ENCODE measurements around the gene SMTNL2.
A peak's percentile ranks its signal among the peaks of the same experiment; 100 is the strongest.

The SMTNL2 gene

DNA sequence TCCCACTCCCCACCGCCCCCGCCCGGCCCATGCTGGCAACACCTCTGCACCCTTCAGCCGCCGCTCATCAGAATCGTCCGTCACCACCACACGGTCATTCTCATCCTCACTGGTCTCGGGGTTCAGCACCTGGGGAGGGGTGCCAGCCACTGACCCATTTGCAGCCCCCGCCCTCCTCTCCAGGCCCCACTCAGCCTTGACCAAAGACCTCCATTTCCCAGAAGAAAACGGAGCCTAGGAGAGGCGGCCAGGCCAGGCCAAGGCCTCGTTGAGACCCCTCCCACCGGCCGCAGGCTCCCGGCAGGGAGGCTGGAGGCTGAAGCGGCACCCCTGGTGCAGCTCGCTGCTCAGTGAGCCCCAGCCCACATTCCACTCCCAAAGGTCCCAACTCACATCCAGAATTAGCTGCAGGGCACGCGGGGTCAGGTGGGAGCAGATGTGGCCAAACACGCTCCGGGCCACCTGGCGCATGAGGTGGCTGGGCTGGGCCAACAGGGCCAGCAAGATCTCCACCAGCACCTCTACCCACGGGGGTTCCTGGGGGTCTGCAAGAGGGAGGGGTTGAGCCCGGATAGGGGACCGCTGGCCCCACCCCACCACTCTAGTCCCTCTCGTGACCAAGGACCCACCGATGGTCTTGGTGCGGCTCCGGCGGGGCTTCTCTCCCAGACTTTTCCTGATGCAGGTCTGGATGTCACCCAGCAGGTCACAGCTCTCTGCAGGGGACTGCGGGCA is 38.9 kb upstream of the SMTNL2 start:
- DNase-seq (ENCODE audit: low spot score): no peak

GRCh38 chr17:4547118-4547906 is 37.0 kb upstream of the SMTNL2 start:
- DNase-seq (ENCODE audit: low spot score): no peak

DNA sequence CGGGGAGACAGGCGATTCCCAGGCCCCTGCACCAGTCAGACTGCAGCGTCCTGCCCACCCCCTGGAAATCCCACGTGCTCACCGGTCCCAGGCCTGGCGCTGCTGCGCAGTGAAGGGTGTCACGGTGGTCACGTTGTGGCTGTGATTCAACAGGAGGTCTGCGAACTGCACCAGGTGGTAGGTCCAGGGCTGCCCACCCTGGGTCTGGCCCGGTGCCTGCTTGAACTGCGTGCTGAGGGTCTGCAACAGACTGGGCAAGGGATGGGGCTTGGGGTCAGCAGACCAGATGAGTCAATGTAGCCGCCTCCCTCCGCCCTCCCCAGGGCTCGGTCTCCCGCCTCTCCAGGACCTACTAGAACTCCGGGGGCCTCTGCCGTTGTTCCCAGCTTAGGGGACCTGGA is 36.3 kb upstream of the SMTNL2 start:
- peak; percentile 62 for DNase-seq (ENCODE audit: low spot score)

DNA sequence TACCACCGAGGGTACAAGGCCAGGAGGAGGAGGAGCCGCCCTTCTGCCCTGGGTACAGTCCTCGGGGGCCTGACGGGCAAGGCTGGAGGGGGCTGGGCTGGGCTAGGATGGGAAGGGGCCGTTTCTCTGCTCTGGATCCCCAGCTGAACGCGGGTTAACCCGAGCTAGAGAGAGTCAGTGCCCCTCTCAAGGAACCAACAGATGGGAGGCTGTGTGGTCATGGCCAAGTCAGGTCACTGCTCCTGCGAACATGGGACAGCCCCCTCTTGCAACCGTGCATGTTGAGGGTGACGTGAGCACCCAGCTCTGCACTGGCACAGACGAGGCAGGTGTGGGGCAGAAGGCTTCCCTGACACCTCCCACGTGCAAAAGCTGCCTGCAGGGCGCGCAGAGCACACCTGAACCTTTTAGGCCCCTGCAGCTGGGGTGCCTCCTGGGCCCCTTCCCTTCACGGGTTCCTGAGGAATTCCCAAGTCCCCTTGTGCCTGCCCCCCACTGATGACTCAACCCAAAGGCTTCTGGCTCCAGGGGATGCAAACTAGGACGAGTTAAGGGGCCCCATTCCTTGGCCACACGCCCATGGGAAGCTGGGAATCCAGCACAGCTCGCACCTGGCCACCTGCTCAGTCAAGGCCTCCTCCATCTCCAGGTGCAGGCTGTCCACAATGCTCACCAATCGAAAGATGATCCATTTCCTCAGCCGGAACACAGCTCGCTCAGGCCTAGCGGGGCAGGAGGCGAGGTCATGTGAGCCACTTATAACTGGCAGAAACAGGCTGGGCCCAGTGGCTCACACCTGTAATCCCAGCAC is 35.4 kb upstream of the SMTNL2 start:
- DNase-seq (ENCODE audit: low spot score): peak; percentile 62

DNA sequence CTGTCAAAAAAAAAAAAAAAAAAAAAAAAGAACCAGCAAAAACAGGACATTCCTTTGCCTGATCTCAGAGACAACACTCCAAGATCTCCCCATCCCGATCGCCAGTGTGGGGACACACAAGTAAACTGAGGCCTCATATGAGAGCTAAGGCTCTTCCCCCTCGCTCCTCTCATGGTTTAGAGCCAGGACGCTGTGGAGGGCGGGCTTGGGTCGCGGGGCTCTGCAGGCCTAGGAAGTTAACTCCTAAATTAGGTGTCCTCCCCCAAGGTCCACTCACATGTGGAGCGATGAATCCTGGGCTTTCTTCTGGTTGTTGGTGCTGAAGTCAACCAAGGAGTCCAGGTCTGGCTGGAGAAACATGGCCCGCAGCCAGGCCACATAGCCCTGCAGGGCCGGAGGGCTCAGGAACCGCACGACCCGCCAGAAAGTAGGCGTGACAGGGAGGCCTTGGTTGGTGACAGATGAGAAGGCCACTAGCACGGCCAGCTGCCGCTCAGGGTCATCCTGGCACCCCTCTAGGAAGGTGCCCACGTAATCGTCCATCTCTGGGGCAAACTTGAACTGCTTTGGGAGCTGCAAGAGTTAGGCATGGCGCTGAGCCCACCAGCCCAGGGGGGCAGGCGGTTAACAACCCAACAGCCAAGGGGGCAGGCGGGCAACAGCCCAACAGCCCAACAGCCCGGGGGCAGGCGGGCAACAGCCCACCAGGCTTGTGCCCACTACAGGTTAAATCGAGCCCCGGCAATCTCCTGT is 34.4 kb upstream of the SMTNL2 start:
- no peak for DNase-seq (ENCODE audit: low spot score)

GRCh38 chr17:4550534-4551039 is 33.7 kb upstream of the SMTNL2 start:
- no peak for DNase-seq (ENCODE audit: low spot score)

- DNase-seq (ENCODE audit: low spot score): no peak
Observed at GRCh38 chr17:4551141-4551540, 33.2 kb upstream of the SMTNL2 start.

DNA sequence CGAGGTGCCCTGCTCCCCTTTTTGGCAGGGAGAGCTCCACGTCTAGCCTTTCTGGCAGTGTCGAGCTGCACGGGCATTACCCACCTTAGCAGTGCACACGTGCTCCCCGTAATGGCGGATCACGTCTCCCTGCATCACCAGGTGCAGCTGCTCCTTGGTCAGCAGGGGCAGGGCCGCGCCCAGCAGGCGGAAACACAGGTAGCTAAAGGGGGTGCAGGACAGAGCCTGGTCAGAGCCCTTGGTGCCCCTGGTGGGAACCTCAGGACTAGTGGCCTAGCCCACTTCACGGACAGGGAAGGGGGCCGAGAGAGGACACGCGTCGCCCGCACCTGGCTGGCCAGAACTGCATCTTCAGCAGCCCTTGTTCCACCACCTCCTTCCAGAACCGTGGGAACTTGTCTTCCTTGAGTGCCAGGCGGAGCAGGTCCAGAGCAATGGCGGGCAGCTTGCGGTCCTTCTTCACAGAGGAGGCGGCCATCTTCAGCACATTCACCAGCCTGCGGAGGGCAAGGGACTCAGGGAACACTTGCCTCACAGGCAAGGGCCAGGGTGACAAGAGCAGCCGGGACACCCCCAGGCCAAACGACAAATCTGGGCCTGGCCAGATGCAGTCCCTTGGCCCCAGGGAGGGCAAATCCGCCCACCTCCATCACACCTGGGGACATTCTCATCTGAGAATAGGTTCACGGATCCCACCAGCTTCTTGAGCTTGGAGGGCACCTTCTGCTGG is 32.4 kb upstream of the SMTNL2 start:
- no peak for DNase-seq (ENCODE audit: low spot score)

- no peak for DNase-seq (ENCODE audit: low spot score)
Observed at GRCh38 chr17:4553669-4554068, 30.7 kb upstream of the SMTNL2 start.

- peak; percentile 64 for DNase-seq (ENCODE audit: low spot score)
Observed at GRCh38 chr17:4554441-4554996, 29.8 kb upstream of the SMTNL2 start.

DNA sequence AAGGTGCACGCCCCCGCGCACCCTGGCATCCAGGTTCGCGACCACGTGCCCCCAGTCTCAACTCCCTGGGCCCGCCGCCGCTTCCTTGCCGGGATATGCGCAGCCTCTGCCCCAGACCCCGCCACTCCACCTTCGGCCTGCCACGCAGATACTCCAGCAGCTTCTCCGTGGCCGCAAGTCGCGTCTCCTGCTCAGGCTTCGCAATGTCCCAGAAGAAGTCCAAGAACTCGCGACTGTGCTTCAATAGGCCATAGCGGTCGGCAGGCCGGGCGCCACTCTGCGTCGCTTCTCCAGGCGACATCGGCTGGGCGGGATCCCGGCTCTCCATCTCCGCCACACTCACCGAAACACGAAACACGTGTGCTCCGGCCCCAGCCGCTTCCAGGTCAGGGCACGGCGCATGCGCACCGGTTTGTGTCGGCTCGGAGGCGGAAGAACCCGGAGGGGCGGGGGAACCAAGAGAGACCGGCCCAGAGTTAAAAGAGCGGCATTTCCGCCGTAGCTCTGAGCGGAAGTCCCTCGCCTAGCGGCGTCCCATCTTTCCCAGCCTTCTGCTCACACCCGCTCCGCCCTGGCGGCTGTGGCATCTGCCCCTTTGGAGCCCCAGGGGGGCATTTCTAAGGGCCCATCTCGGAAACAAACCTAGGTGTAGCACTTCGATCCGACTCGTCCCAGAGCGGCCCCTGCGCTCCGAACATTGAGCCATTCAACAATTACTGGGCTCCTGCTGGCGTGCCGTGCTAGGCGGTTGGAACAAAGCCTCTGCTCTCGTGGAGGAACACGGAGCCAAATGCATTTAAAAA is 29.1 kb upstream of the SMTNL2 start, which contains the start of gene MYBBP1A:
TSS of gene MYBBP1A (minus strand) at position 388 of the 803 bp plus-strand sequence. CDS start at position 328, 60 bp downstream.
- DNase-seq (ENCODE audit: low spot score): peak; percentile 96

GRCh38 chr17:4555873-4556759 is 28.2 kb upstream of the SMTNL2 start:
- DNase-seq (ENCODE audit: low spot score): no peak

DNA sequence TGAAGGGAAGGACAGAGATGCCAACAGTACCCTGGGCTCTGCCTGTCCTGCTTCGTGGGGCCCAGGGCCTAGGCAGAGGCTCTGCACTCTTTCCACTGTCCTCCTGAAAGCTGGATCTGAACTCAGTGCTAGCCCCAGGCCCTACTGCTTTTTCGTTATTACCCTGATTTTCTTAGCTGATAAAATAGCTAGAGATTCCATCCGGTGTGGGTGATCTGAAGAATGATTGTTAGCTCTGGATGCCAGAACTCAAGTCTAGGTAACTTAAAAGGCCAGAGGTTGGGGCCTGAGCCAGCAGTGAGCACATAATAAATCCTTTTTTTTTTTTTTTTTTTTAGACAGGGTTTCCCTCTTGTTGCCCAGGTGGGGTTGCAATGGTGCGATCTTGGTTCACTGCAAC is 27.3 kb upstream of the SMTNL2 start:
- DNase-seq (ENCODE audit: low spot score): no peak

GRCh38 chr17:4557626-4558346 is 26.5 kb upstream of the SMTNL2 start:
- DNase-seq (ENCODE audit: low spot score): peak; percentile 60

DNA sequence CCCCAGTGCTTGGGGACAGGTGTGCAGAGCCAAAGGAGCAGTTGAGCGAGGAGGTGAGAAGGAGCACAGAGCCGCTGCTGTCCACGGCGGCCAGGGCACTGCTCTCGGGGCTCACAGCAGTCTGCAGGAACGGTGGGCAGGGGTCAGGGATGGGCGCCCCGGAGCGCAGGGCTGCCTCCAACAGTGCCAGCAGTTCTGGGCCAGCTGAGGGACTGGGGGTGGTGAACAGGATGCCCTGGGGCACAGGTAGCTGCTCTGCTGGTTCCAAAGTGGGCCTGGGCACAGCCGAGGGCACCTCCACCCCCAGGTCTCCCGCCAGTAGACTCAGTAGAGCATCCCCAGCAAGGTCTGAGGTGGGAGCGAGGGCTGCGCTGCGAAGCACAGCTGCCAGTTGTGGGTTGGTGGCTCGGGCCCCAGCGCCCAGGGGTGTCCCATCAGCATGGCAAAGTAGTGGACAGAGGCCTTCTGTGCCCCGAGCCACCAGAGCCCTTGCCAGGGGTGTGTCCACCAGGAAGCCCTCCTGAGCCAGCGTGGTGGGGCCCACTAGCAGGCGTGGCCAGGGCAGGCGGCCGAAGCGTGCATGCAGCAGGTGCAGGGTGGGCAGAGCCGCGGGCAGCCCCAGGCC is 25.9 kb upstream of the SMTNL2 start:
- DNase-seq (ENCODE audit: low spot score): no peak

DNA sequence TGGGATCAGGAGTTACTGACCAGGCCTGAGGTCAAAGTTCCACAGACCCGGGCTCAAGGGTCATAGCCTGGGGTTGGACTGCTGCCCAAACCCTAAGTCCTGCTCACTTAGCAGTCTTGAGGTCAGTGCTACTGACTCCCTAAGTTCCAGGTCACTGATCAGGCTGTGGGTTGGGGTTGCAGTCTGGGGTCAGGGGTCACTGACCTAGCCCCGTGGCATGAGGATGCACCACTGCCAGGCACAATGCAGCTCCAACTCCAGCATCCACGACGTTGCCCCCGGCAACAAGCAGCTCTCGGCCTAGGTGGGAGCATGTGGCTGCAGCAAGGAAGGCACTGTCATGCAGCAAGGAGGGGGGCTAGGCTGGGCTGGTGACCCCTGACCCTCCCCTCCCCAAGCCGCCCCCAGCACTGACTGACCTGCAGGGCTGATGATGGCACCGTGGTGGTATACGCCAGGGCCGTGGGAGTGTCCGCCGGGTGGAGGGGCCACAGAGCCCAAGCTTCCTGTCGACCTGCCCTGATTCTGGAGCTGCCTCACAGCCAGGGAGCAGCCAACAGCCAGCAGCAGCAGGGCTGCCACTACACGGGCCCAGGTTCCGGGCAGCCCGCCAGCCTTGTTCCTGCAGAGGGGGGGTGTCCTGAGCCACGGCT is 25.1 kb upstream of the SMTNL2 start:
- DNase-seq (ENCODE audit: low spot score): no peak

- no peak for DNase-seq (ENCODE audit: low spot score)
Observed at GRCh38 chr17:4559966-4560365, 24.4 kb upstream of the SMTNL2 start.

All from left forelimb (tissue), 1 donor.